Measurements from ENCODE around the gene TNXB.
"Not testable (repeated sequence)": the region's sequence is repeated elsewhere in the genome, so short reads cannot be mapped to it uniquely, and the experiment has no call there.

Gene TNXB

GRCh38 chr6:32111424-32112066 lies 2.4 kb upstream of the TNXB start:
- no peak for DNase-seq

DNA sequence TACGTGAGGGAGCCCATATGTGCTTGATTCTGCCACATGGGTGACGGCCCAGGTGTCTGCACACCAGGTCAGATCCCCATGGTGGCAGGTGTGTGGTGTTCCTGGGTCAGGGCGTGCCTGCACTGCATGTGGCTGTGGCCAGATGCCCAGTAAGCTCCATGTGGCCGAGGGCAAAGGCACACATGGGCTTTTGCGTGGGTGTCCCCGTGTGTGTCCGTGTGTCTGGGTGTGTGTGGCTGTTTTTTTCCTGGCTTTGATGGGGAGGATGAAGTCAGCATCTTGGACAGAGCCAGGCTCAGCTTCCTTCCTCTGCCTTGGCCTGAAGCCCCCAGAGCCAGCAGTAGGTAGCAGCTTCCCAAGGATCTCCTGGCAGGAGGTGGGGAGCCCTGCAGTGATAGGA lies 1.5 kb upstream of the TNXB start:
- DNase-seq = no peak

DNA sequence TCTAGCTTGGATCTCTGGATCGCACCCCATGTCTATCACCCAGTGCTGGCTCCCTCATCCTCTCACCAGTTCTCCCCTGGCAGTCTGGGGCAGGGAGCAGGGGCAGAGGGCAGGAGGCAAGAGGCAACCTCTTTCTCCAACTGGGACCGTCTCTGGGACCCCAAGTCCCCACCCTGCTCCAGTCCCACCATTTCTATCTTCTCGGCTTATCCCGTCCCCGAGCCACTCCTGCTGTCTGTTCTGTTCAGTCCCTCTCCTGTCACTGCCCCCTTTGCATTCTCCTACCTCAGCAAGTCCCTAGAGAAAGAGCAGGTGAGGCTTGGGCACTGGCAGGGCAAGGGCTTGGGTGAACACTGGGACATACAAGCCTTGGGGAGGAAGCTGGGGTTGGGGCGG lies 625 bp upstream of the TNXB start:
- no peak for DNase-seq

- no peak for DNase-seq
These were observed 418 bp downstream of the TNXB start for GRCh38 chr6:32108727-32109113.

GRCh38 chr6:32108094-32108627 lies 977 bp downstream of the TNXB start:
- no peak for DNase-seq

DNA sequence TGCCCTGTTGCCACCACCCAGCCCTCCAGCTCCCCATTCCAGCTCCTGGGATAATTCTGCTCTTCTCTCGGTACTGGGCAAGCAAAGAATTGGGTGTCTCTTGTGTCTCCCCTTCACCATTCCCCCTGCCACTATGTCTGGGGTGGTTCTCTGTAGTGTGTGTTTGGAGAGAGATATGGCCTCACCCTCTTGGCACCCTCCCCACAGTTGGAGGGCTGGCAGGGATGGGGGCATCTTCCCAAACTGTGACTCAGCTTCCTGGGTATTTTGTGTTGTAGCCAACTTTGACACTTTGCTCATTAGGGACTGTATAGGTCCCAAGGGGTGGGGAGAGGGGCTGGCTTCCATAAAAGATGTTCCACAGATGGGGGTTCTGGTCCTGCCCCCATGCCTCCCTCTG lies 1.7 kb downstream of the TNXB start:
- DNase-seq = no peak

DNA sequence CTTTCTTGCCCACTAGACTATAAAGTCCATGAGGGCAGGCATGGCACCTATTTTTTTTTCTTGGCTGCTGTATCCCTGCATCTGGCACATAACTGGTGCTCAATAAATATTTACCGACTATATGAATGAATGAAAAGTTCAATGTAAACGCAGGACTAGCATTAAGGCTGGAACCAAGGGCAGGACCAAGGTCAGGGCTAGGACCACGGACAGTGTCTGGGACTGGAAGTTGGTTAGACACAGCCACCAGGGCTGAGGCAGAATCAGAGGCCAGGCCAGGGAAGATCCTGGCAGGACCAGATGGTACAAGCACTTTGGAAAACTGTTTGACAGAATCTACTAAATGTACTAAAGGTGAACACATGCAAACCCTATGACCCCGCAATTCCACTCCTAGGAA lies 3.7 kb downstream of the TNXB start:
- no peak for DNase-seq

DNA sequence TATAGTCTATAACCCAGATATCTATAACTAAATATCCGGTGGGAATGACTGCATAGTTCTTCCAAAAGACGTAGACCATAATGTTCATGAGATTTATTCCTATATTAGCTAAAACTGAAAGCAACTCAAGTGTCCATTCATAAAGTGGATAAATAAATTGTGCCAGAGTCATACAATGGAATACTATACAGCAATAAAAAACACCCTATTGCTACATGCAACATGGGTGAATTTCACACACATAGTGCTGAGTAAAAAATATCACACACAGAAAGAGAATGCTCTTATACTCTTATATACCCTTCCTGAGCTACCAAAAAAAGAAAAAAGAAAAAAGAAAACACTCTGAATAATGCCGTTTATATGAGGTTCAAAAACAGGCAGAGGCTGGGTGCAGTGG lies 6.9 kb downstream of the TNXB start:
- no peak for DNase-seq

GRCh38 chr6:32100251-32100650 lies 8.9 kb downstream of the TNXB start:
- not testable (repeated sequence) for DNase-seq

- DNase-seq = no peak
These were observed 11.8 kb downstream of the TNXB start for GRCh38 chr6:32097364-32097763.

DNA sequence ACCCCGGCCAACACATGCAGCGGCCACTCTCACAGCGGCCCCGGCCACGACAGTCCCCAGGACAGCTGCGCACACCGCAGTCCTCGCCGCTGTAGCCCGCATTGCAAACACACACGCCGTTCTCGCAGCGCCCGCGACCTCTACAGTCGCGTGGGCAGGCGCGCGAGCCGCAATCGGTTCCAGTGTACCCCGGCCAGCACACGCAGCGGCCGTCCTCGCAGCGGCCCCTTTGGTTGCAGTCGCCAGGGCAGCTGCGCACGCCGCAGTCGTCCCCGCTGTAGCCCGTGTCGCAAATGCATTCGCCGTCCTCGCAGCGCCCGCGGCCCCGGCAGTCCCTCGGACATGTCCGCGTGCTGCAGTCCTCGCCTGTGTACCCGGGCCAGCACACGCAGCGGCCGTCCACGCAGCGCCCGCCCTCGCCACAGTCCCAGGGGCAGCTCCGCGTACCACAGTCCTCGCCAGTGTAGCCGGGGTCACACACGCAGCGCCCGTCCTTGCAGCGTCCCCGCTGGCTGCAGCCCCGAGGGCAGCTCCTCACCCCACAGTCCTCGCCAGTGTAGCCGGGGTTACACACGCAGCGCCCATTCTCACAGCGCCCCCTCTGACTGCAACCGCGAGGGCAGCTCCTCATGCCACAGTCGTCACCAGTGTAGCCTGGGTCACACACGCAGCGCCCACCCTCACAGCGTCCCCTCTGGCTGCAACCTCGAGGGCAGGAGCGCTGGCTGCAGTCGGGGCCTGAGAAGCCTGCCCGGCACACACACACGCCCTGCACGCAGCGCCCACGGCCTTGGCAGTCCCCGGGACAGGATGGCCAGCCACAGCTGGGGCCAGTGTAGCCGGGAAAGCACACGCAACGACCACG lies 12.5 kb downstream of the TNXB start:
- DNase-seq = no peak

DNA sequence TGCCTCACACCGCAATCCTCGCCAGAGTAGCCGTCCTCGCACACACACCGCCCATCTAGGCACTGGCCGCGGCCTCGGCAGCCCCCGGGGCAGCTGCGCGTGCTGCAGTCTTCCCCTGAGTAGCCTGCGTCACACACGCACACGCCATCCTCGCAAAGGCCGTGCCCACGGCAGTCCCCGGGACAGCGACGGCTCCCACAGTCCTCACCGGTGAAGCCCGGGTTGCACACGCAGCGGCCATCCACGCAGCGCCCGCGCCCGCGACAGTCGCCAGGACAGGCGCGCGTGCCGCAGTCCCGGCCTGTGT lies 13.1 kb downstream of the TNXB start:
- DNase-seq = no peak

DNA sequence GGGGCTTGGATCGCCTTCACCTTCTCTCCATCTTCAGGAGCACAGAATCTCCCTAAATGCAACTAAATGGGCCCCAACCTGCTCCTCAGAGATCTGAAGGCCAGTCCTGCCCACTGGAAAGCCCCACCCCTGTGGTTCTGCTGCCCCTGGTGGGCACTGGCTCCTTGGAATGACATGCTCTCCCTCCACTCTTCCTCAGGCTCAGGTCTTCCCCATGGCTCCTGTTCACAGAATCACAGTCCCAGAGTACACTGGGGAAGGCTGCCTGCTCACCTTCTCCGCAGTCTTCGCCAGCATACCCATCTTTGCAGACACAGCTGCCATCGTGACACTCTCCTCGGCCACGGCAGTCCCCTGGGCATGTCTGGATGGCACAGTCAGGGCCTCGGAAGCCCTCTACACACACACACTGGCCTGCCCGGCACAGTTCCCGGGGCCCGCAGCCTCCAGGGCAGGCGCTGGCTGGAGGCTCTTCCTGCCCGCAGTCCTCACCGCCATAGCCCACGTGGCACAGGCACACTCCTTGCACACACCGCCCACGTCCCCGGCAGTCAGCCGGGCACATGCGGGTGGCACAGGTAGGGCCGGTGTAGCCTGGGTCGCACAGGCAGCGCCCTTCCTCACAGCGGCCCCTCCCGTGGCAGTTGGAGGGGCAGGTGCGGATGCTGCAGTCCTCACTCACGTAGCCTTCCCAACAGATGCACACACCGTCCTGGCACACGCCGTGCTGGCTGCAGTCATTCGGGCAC lies 13.6 kb downstream of the TNXB start:
- no peak for DNase-seq

DNA sequence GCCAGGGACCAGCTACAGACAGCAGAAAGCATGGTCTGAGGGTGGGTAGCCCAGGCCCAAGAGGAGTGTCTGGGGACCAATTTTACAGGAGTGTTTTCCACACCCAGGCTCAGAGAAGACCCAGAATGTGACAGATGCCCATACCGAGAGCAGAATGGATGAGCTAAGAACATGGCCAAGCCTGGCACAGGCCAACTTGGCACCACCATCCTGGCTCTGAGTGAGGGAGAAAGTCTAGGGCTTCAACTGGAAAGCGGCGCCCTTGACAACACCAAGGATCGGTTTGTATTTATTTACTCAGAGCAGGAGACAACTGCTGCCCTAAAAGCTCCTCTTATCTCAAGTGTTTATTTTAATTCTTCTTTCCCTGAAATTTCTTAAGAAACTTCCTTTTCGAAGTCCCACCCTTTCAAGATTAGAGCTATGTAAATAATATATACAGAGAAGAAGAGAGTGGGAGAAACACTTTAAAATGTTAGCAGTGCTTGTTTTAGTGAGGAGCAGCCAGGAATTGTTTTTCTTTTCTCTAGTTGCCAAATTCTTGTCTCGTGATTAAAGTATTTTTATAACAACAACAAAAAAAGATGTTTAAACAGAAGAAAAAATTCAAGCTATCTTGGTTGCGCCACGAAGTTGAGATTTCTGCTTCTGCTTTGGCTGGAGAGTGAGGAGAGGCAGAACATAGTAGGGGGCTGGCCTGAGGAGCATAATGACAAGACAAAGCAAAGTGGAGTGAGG lies 16.2 kb downstream of the TNXB start:
- DNase-seq = no peak

GRCh38 chr6:32089082-32089828 lies 19.9 kb downstream of the TNXB start:
- no peak for DNase-seq

DNA sequence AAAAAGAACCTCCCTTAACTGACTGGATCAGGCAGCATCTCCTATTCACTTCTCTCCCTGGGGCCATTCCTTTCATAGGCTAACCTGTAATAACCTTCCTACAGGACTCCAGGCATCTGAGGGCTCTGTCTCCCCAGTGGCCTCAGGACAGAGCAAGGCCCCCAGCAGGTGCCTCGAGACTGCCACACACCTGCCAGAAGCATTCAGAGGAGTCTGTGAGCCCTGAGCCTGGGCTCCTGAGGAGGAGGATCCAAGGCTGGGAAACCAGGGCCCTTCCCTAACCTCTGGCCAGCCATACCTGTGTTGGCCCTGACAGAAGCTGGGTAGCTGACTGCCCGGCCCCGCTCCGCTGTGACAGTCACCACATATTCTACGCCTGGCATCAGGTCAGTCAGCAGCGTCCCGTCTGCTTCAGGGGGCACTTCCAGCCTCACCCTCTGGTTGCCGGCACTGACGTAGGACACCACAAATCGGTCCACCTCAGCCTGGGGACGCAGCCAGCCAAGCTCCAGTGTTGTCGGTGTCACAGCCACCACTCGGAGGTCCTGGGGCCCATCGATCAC lies 20.6 kb downstream of the TNXB start:
- DNase-seq = no peak

DNA sequence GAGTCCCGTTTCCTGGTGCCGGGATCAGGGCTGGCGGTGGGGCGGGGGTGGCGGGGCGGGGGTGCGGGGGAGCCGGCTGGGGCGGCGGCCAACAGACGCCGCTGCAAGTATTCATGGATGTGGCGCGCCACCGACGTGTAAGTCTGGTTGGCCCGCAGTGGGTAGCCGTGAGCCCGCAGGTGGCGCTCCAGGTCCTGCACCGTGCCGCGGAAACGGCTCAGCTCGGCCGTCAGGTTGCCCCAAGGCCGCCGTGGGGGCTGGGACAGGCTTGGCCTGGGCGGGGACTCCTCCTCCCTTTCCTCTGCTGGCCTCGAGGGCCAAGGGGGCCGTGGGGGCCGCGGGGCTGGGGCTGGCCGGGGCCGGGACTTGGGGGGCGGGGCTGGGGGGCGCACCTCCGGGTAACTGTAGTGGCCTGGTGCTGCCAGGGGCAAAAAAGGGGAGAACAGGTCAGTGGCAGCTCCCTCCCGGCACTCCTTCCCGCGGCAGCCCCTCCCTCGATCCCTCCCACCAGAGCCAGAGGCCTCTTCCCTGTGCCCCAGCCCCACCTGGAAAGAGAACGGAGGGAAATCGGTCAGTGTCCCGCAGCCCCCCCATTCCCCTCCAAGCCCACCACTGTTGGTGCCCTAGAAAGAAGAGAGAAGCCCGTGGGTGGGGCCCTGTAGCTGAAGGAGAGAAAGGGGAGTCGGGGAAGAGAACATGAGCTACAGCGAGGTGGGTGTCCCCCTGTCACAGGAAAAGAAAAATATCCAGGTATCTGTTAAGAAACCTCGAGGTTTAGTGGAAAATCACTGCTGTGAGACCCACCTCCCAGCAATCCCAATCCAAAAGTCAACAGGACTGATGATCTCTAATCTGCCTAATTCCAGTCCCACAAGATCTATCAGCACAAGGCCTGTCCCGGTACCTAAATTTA lies 21.3 kb downstream of the TNXB start:
- DNase-seq = peak; percentile 16

DNA sequence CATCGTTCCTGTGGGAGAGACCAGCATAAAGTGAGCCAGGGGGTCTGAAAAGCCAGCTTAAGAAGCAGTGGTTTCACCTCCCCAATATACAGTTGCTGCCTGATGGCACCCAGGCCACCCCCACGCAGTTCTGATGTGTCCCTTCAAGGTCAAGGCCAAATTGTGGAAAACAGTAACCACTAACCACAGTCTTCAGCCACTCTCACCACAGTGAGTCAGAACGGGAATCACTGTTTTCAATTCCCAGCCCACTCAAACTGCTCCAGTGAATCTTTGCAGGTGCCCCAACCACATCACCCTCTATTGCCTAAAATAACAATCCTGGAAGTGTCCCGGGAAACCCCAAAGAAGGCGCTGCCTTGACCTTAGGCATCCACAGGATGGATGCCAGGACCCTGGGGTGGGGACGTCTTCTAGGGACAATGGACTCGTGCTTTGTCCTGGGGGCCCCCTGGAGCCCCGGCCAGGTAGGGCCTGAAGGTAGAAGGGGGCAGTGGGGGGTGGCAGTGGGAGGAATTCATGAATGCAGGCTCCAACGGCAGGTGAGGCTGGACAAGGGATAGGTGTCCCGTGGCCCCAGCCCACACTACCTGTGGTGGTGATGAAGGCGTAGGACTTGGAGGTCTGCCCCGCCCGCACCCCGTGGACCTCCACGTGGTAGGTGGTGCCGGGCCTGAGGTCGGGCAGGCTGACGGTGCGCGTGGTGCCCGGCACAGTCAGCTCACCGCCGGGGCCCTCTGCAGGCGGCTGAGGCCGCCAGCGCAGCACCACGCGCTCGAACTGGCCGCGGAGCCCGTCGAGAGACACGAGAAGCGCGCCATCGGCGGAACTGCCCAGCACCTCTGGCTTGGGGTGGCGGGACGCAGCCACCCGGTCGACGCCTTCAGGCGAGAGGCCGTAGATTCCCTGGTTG lies 22.2 kb downstream of the TNXB start:
- no peak for DNase-seq

DNA sequence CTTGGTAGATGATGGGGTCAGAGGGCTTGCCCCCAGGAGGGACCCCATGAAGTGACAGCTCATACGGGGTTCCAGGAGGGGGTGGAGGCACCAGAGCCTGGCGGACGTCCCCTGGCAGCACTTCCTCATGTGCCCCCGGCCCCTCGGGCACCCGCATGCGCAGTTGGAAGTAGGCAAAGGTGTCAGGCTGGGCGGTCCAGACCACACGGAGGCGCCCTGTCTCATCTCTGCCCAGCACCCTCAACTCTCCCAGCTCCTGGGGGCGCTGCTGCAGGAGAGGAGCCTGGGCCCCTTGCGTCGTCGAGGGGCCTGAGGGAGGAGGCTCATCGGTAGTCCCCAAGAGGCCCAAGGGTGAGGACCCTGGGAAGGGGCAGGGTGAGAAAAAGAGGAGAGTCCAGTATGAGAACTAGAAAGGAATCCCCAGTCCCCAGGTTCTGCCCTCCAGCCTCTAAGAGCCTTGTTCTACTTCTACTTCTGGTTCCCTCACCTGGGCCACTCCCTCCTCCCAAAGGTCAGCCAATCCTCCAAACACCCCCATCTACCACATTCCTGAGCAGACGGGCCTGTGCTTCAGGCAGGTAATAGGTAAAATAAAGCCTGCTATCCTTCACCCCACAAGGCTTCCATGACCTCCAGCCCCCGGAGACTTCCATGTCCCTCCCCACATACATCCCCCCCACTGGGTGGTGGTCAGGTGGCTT lies 23.2 kb downstream of the TNXB start:
- DNase-seq = no peak
